CD4-positive, alpha-beta T cell treated with Interleukin-10 for 1 hour (primary cell): ENCODE results near the gene PANX1.

Experiments used
- DNase-seq: peaks from one replicate; pipeline ENCODE4 v3.0.0-alpha.2; 2020

The PANX1 gene

GRCh38 chr11:94129512-94130297 lies 1.1 kb downstream of the PANX1 start:
- peak; percentile 29 for DNase-seq

- DNase-seq: no peak
Observed at GRCh38 chr11:94130298-94131046, 1.8 kb downstream of the PANX1 start.

- DNase-seq: no peak
Observed at GRCh38 chr11:94131047-94131717, 2.5 kb downstream of the PANX1 start.

GRCh38 chr11:94131718-94132115 lies 3.1 kb downstream of the PANX1 start:
- DNase-seq: no peak

- no peak for DNase-seq
Observed at GRCh38 chr11:94132152-94132558, 3.5 kb downstream of the PANX1 start.

GRCh38 chr11:94132823-94133408 lies 4.3 kb downstream of the PANX1 start:
- no peak for DNase-seq

- no peak for DNase-seq
Observed at GRCh38 chr11:94133752-94134151, 5.1 kb downstream of the PANX1 start.

GRCh38 chr11:94134651-94135512 lies 6.2 kb downstream of the PANX1 start:
- no peak for DNase-seq

GRCh38 chr11:94139416-94139815 lies 10.8 kb downstream of the PANX1 start:
- DNase-seq: no peak

GRCh38 chr11:94140154-94140655 lies 11.6 kb downstream of the PANX1 start:
- DNase-seq: no peak

- DNase-seq: no peak
Observed at GRCh38 chr11:94141511-94142307, 13.1 kb downstream of the PANX1 start.

- no peak for DNase-seq
Observed at GRCh38 chr11:94142308-94143281, 14.0 kb downstream of the PANX1 start.

- no peak for DNase-seq
Observed at GRCh38 chr11:94144216-94144615, 15.6 kb downstream of the PANX1 start.

- no peak for DNase-seq
Observed at GRCh38 chr11:94144664-94145063, 16.0 kb downstream of the PANX1 start.

GRCh38 chr11:94145431-94145830 lies 16.8 kb downstream of the PANX1 start:
- no peak for DNase-seq

GRCh38 chr11:94145916-94146315 lies 17.3 kb downstream of the PANX1 start:
- DNase-seq: no peak

- peak; percentile 17 for DNase-seq
Observed at GRCh38 chr11:94147433-94147845, 18.8 kb downstream of the PANX1 start.

GRCh38 chr11:94148189-94148588 lies 19.5 kb downstream of the PANX1 start:
- no peak for DNase-seq

GRCh38 chr11:94149431-94150017 lies 20.9 kb downstream of the PANX1 start:
- no peak for DNase-seq

GRCh38 chr11:94150056-94150455 lies 21.4 kb downstream of the PANX1 start:
- DNase-seq: no peak
